Measurements from ENCODE around the gene SRPK3. TPM values are rescaled to one million over a fixed set of nuclear protein-coding genes. Genes with fewer than 3 reads are reported as not detected.
A peak's percentile ranks its signal among the peaks of the same experiment; 100 is the strongest.

Gene SRPK3
- total RNA-seq, 1 experiment from 2014 or later = 1.6 TPM

- DNase-seq (ENCODE audit: low read depth, low spot score) (no peak), ATAC-seq (no peak)
- Histone ChIP-seq H3K4me3 (ENCODE audit: low read depth in 2 of 2, low read length in 2 of 2) (no peak overlapping the region), H3K36me3 (ENCODE audit: control insufficient read depth, insufficient read depth, low read length) (no peaks in the 10 kb centered on the region), H3K27me3 (ENCODE audit: control insufficient read depth, insufficient read depth, low read length) (no peaks in the 10 kb centered on the region), H3K9me3 (ENCODE audit: control insufficient read depth, insufficient read depth, low read depth, low read length) (no peaks in the 10 kb centered on the region), H3K27ac (ENCODE audit: low read length) (no peak overlapping the region), H3K4me1 (ENCODE audit: control insufficient read depth, insufficient read depth, low read length) (peaks cover 25% of the 10 kb centered on the region)
- ChIA-PET POLR2A (no interaction called here), CTCF (no interaction called here)
- in situ Hi-C loops (cut with HindIII; ENCODE audit: low pct_unique_long_range_greater_than_20kb, low sequenced_read_pairs) (no loop called here), intact Hi-C loops (cut with micrococcal nuclease; ENCODE audit: unreplicated experiment) (loop anchor here (10.0 kb wide), 2 partner anchors 117 to 157 kb away; partner anchors contain the start of genes ARHGAP4 and L1CAM)
- no TSS peak for BruUV-seq (replicated peaks)
- TF ChIP-seq CTCF (IDR thresholded peaks at IDR 0.05) = no peak
- peak in 1 of 2 experiments; percentile 84; a peak in 2 of 4 replicates for TF ChIP-seq REST (IDR thresholded peaks at IDR 0.05; ENCODE audit: insufficient read depth in 1 of 2, low read depth in 2 of 2, low read length in 1 of 2)
These were observed 13.2 kb upstream of the SRPK3 start for GRCh38 chrX:153767674-153768055.

- in situ Hi-C loops (cut with HindIII; ENCODE audit: low pct_unique_long_range_greater_than_20kb, low sequenced_read_pairs) = no loop called here
These were observed 12.3 kb upstream of the SRPK3 start for GRCh38 chrX:153768311-153769157.

More at GRCh38 chrX:153768311-153769157, 12.3 kb upstream of the SRPK3 start:
- no peaks in the 10 kb centered on the region for H3K27me3 ChIP-seq (ENCODE audit: control insufficient read depth, insufficient read depth, low read length)
- H3K27ac ChIP-seq (ENCODE audit: low read length) = no peak overlapping the region
- TF ChIP-seq CTCF (IDR thresholded peaks at IDR 0.05) = no peak
- no peak for TF ChIP-seq POLR2AphosphoS5 (IDR thresholded peaks at IDR 0.05; ENCODE audit: low read depth, low read length)
- TF ChIP-seq TCF7L2 (IDR thresholded peaks at IDR 0.05; ENCODE audit: low read depth, low read length) = no peak
- no peak for TF ChIP-seq REST (IDR thresholded peaks at IDR 0.05; ENCODE audit: insufficient read depth in 1 of 2, low read depth in 2 of 2, low read length in 1 of 2)
- TF ChIP-seq SIN3A (IDR thresholded peaks at IDR 0.05; ENCODE audit: borderline replicate concordance, insufficient read depth, low read depth, low read length) = no peak
- DNase-seq (ENCODE audit: low read depth, low spot score) = no peak
- ChIA-PET CTCF (no interaction called here), POLR2A (no interaction called here)
- BruUV-seq (replicated peaks) = no TSS peak
- H3K9me3 ChIP-seq (ENCODE audit: control insufficient read depth, insufficient read depth, low read depth, low read length) = no peaks in the 10 kb centered on the region
- no peak for ATAC-seq
- intact Hi-C loops (cut with micrococcal nuclease; ENCODE audit: unreplicated experiment) = loop anchor here (10.0 kb wide), 2 partner anchors 116 to 156 kb away; partner anchors contain the start of genes ARHGAP4 and L1CAM
- H3K4me3 ChIP-seq (ENCODE audit: low read depth in 2 of 2, low read length in 2 of 2) = no peak overlapping the region
- H3K4me1 ChIP-seq (ENCODE audit: control insufficient read depth, insufficient read depth, low read length) = peaks cover 25% of the 10 kb centered on the region
- no peaks in the 10 kb centered on the region for H3K36me3 ChIP-seq (ENCODE audit: control insufficient read depth, insufficient read depth, low read length)

Measured in Panc1 (cell line).